ENCODE results near the gene ARID3B.

The ARID3B gene

GRCh38 chr15:74541494-74542165 is 610 bp downstream of the ARID3B start:
- in situ Hi-C loops (cut with MboI; ENCODE audit: low sequenced_read_pairs, unreplicated experiment): no loop called here
- no peak for TF ChIP-seq CTCF (IDR thresholded peaks at IDR 0.05; ENCODE audit: borderline replicate concordance, control extremely low read depth, extremely low read depth, insufficient read depth, missing control alignments)
- DNase-seq (ENCODE audit: low spot score): peak; percentile 78

GRCh38 chr15:74542166-74543042 is 1.4 kb downstream of the ARID3B start:
- in situ Hi-C loops (cut with MboI; ENCODE audit: low sequenced_read_pairs, unreplicated experiment): no loop called here
- no peak for TF ChIP-seq CTCF (IDR thresholded peaks at IDR 0.05; ENCODE audit: borderline replicate concordance, control extremely low read depth, extremely low read depth, insufficient read depth, missing control alignments)
- no peak for DNase-seq (ENCODE audit: low spot score)

- in situ Hi-C loops (cut with MboI; ENCODE audit: low sequenced_read_pairs, unreplicated experiment): no loop called here
- DNase-seq (ENCODE audit: low spot score): no peak
- TF ChIP-seq CTCF (IDR thresholded peaks at IDR 0.05; ENCODE audit: borderline replicate concordance, control extremely low read depth, extremely low read depth, insufficient read depth, missing control alignments): no peak
These were observed 2.0 kb downstream of the ARID3B start for GRCh38 chr15:74543043-74543422.

- DNase-seq (ENCODE audit: low spot score): no peak
- no peak for TF ChIP-seq CTCF (IDR thresholded peaks at IDR 0.05; ENCODE audit: borderline replicate concordance, control extremely low read depth, extremely low read depth, insufficient read depth, missing control alignments)
- in situ Hi-C loops (cut with MboI; ENCODE audit: low sequenced_read_pairs, unreplicated experiment): no loop called here
These were observed 2.6 kb downstream of the ARID3B start for GRCh38 chr15:74543583-74543982.

GRCh38 chr15:74545086-74545485 is 4.1 kb downstream of the ARID3B start:
- DNase-seq (ENCODE audit: low spot score): no peak
- in situ Hi-C loops (cut with MboI; ENCODE audit: low sequenced_read_pairs, unreplicated experiment): no loop called here
- no peak for TF ChIP-seq CTCF (IDR thresholded peaks at IDR 0.05; ENCODE audit: borderline replicate concordance, control extremely low read depth, extremely low read depth, insufficient read depth, missing control alignments)

GRCh38 chr15:74545776-74546656 is 5.0 kb downstream of the ARID3B start:
- in situ Hi-C loops (cut with MboI; ENCODE audit: low sequenced_read_pairs, unreplicated experiment): no loop called here
- TF ChIP-seq CTCF (IDR thresholded peaks at IDR 0.05; ENCODE audit: borderline replicate concordance, control extremely low read depth, extremely low read depth, insufficient read depth, missing control alignments): no peak
- peak; percentile 81 for DNase-seq (ENCODE audit: low spot score)
